ENCODE measurements around the gene TUBB1. TPM values are rescaled to one million over a fixed set of nuclear protein-coding genes. Genes with fewer than 3 reads are reported as not detected.

Gene TUBB1
- total and polyA plus RNA-seq, 2 of the 13 experiments (the other 11 are each of a cell fraction or from before 2014, with no cell fraction given) = 0.11 to 57.6 TPM

DNA sequence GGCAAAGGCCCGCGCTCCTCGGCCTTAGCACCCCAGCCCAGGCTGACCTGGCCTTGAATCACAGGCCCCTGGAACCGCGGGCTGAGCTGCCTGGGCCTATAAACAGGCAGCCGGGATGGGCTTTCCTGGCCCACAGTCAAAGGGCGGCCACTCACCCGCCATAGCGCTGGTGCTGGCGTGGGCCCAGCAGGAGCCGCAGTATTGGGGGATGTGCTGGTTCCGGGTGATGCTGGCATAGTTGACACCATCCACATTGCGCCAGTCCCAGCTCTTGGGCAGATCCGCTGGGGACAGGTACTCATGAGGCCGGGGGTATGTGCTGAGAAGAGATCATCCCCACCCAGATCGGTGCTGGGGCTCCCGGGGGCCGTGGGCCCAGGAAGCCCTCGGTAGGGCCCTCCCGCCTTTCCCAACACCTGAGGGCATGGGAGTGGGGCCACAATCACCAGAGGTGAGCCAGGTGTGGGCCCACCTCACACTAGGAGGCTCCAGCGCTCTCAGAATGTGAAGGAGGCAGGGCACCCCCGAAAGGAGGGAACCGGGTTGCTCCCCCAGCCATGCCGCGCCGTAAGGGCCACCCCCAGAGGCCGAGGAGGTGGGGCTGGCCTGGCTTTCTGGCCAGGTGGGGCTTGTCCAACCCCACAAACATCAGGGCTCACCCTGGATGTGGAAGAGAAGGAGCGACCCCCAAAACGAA lies 12.9 kb upstream of the TUBB1 start:
- Histone ChIP-seq H3K79me2 (ENCODE audit: insufficient read depth, low read length) (no peaks in the 10 kb centered on the region), H3K9ac (ENCODE audit: insufficient read depth, low read depth, low read length) (no peak overlapping the region), H3K36me3 (replicated peaks in 1 of 2; ENCODE audit: control insufficient read depth in 1 of 2, insufficient read depth in 2 of 2, low read length in 2 of 2) (no peaks in the 10 kb centered on the region), H4K20me1 (ENCODE audit: insufficient read depth, low read length) (no peaks in the 10 kb centered on the region), H3K9me3 (ENCODE audit: low read length) (no peaks in the 10 kb centered on the region), H3K4me2 (ENCODE audit: low read depth, low read length) (peak overlapping the region; percentile 90), H2AFZ (ENCODE audit: low read length) (no peak overlapping the region), H3K27me3 (ENCODE audit: control insufficient read depth in 1 of 2, insufficient read depth in 2 of 2, low read length in 2 of 2) (peaks cover 2 to 27% of the 10 kb centered on the region in 2 experiments), H3K4me3 (replicated peaks in 1 of 3; ENCODE audit: insufficient read depth in 1 of 3, low read depth in 2 of 3, low read length in 3 of 3) (peak overlapping the region in 1 of 3 experiments; percentile 73; a peak in 1 of 6 replicates), H3K27ac (ENCODE audit: extremely low read length, insufficient read depth, low read length) (peak overlapping the region; percentile 3), H3K4me1 (ENCODE audit: insufficient read depth, low read length) (peaks cover 93% of the 10 kb centered on the region)
- FAIRE-seq = no peak
- intact Hi-C loops (cut with micrococcal nuclease; ENCODE audit: unreplicated experiment) (no loop called here), in situ Hi-C loops (cut with HindIII; ENCODE audit: extremely low pct_ligation_motif_present, low pct_unique_long_range_greater_than_20kb) (no loop called here)
- 68% methylated on average over 22 of the region's 29 CpGs for WGBS (ENCODE audit: low lambda C conversion rate)
- ChIA-PET CTCF (ENCODE audit: low intra/inter-chr PET ratio, low total read pairs) (no interaction called here), POLR2A (interaction anchor here (1.0 to 2.1 kb wide), 2 partner anchors 10 to 26 kb away, joined by 3 to 9 read pairs; partner anchors contain the start of gene ATP5F1E)
- BruUV-seq (replicated peaks) = no TSS peak
- ATAC-seq = peak; percentile 27
- no peak for DNase-seq (ENCODE audit: low spot score)
- peak; percentile 8; the same call in 1 of the 2 replicates for TF ChIP-seq NCOA2 (CRISPR knock-in tag; IDR thresholded peaks at IDR 0.05)
- TF ChIP-seq, protein P1, sequence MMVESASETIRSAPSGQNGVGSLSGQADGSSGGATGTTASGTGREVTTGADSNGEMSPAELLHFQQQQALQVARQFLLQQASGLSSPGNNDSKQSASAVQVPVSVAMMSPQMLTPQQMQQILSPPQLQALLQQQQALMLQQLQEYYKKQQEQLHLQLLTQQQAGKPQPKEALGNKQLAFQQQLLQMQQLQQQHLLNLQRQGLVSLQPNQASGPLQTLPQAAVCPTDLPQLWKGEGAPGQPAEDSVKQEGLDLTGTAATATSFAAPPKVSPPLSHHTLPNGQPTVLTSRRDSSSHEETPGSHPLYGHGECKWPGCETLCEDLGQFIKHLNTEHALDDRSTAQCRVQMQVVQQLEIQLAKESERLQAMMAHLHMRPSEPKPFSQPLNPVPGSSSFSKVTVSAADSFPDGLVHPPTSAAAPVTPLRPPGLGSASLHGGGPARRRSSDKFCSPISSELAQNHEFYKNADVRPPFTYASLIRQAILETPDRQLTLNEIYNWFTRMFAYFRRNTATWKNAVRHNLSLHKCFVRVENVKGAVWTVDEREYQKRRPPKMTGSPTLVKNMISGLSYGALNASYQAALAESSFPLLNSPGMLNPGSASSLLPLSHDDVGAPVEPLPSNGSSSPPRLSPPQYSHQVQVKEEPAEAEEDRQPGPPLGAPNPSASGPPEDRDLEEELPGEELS (CRISPR knock-in tag; IDR thresholded peaks at IDR 0.05) = peak; percentile 36; the same call in 1 of the 2 replicates
- TF ChIP-seq HOXA3 (CRISPR knock-in tag; IDR thresholded peaks at IDR 0.05) = peak; percentile 65
- TF ChIP-seq, protein P2, sequence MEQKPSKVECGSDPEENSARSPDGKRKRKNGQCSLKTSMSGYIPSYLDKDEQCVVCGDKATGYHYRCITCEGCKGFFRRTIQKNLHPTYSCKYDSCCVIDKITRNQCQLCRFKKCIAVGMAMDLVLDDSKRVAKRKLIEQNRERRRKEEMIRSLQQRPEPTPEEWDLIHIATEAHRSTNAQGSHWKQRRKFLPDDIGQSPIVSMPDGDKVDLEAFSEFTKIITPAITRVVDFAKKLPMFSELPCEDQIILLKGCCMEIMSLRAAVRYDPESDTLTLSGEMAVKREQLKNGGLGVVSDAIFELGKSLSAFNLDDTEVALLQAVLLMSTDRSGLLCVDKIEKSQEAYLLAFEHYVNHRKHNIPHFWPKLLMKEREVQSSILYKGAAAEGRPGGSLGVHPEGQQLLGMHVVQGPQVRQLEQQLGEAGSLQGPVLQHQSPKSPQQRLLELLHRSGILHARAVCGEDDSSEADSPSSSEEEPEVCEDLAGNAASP (CRISPR knock-in tag; IDR thresholded peaks at IDR 0.05; ENCODE audit: borderline replicate concordance) = peak; percentile 84; the same call in 1 of the 2 replicates
- TF ChIP-seq NRL (CRISPR knock-in tag; IDR thresholded peaks at IDR 0.05; ENCODE audit: borderline replicate concordance) = peak; percentile 60; the same call in 1 of the 2 replicates
- peak; percentile 38 for TF ChIP-seq SPEN (CRISPR knock-in tag; IDR thresholded peaks at IDR 0.05; ENCODE audit: low read depth)
- TF ChIP-seq DPF2 (CRISPR knock-in tag; IDR thresholded peaks at IDR 0.05; ENCODE audit: borderline replicate concordance, low read depth) = 0 out of 2 replicates have a peak, but pooled peaks have one; percentile 33
- TF ChIP-seq, protein P3, sequence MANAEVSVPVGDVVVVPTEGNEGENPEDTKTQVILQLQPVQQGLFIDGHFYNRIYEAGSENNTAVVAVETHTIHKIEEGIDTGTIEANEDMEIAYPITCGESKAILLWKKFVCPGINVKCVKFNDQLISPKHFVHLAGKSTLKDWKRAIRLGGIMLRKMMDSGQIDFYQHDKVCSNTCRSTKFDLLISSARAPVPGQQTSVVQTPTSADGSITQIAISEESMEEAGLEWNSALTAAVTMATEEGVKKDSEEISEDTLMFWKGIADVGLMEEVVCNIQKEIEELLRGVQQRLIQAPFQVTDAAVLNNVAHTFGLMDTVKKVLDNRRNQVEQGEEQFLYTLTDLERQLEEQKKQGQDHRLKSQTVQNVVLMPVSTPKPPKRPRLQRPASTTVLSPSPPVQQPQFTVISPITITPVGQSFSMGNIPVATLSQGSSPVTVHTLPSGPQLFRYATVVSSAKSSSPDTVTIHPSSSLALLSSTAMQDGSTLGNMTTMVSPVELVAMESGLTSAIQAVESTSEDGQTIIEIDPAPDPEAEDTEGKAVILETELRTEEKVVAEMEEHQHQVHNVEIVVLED (CRISPR knock-in tag; IDR thresholded peaks at IDR 0.05; ENCODE audit: borderline replicate concordance) = no peak; the same call in 1 of the 2 replicates
- 0 out of 2 replicates have a peak, but pooled peaks have one; percentile 24 for TF ChIP-seq ZNF331 (CRISPR knock-in tag; IDR thresholded peaks at IDR 0.05)
- TF ChIP-seq, protein P4, sequence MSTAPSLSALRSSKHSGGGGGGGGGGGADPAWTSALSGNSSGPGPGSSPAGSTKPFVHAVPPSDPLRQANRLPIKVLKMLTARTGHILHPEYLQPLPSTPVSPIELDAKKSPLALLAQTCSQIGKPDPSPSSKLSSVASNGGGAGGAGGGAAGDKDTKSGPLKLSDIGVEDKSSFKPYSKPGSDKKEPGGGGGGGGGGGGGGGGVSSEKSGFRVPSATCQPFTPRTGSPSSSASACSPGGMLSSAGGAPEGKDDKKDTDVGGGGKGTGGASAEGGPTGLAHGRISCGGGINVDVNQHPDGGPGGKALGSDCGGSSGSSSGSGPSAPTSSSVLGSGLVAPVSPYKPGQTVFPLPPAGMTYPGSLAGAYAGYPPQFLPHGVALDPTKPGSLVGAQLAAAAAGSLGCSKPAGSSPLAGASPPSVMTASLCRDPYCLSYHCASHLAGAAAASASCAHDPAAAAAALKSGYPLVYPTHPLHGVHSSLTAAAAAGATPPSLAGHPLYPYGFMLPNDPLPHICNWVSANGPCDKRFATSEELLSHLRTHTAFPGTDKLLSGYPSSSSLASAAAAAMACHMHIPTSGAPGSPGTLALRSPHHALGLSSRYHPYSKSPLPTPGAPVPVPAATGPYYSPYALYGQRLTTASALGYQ (CRISPR knock-in tag; IDR thresholded peaks at IDR 0.05) = 0 out of 2 replicates have a peak, but pooled peaks have one; percentile 27
- TF ChIP-seq ZNF614 (CRISPR knock-in tag; IDR thresholded peaks at IDR 0.05; ENCODE audit: borderline replicate concordance) = peak; percentile 39; the same call in 1 of the 2 replicates
- TF ChIP-seq, protein P5, sequence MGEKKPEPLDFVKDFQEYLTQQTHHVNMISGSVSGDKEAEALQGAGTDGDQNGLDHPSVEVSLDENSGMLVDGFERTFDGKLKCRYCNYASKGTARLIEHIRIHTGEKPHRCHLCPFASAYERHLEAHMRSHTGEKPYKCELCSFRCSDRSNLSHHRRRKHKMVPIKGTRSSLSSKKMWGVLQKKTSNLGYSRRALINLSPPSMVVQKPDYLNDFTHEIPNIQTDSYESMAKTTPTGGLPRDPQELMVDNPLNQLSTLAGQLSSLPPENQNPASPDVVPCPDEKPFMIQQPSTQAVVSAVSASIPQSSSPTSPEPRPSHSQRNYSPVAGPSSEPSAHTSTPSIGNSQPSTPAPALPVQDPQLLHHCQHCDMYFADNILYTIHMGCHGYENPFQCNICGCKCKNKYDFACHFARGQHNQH (CRISPR knock-in tag; IDR thresholded peaks at IDR 0.05) = peak; percentile 19; the same call in 1 of the 2 replicates
- TF ChIP-seq TEAD3 (CRISPR knock-in tag; optimal IDR thresholded peaks at IDR 0.05; ENCODE audit: borderline replicate concordance) = peak; percentile 35
- 0 out of 2 replicates have a peak, but pooled peaks have one; percentile 12 for TF ChIP-seq GATAD2A (CRISPR knock-in tag; IDR thresholded peaks at IDR 0.05)
- peak; percentile 65; the same call in 1 of the 2 replicates for TF ChIP-seq HDAC2 (CRISPR knock-in tag; IDR thresholded peaks at IDR 0.05)
